H1 (cell line): Measurements from ENCODE around the gene C11orf65. TPM values are rescaled to one million over a fixed set of nuclear protein-coding genes. Genes with fewer than 3 reads are reported as not detected.
"Not testable (repeated sequence)": the region's sequence is repeated elsewhere in the genome, so short reads cannot be mapped to it uniquely, and the experiment has no call there.

Source experiments
- CTCF ChIA-PET: fragments of 300-600 bp; sonication (Branson Sonifier 250); formaldehyde crosslinking; loops from one replicate; lab custom pipeline; 2021; ENCODE audit not compliant: partially characterized antibody; lab: Charles Lee
- POLR2A ChIA-PET: fragments of 300-600 bp; sonication (Branson Sonifier 250); formaldehyde crosslinking; loops from one replicate; lab custom pipeline; 2021; ENCODE audit warnings: inconsistent platforms; ENCODE audit not compliant: partially characterized antibody; lab: Charles Lee
- DNase-seq, 2 experiments: peaks; one replicate each; pipeline versions ENCODE4 v3.0.0 to v3.0.0-alpha.2; 2010 to 2022; ENCODE audit warnings: low spot score in 2 of 2, low read depth in 1 of 2, mixed read lengths in 1 of 2
- FAIRE-seq: peaks from 2 replicates; lab custom pipeline; 2011; peaks lifted over from hg19 to GRCh38; lab: Jason Lieb, UNC
- H2AFZ ChIP-seq: 2 replicates; pipeline ENCODE4 v1.8.1; 2012; ENCODE audit warnings: low read length, inconsistent platforms
- H2AK5ac ChIP-seq: 2 replicates; pipeline ENCODE4 v1.6.1; 2013; ENCODE audit warnings: low read depth, low read length
- H2BK120ac ChIP-seq: replicated peaks from 2 replicates; pipeline ENCODE3; 2013; ENCODE audit warnings: low read depth, low read length, inconsistent platforms
- H2BK12ac ChIP-seq: 2 replicates; pipeline ENCODE4 v1.6.1; 2013; ENCODE audit warnings: low read depth, low read length
- H2BK15ac ChIP-seq: 2 replicates; pipeline ENCODE4 v1.6.1; 2013; ENCODE audit warnings: low read length
- H2BK20ac ChIP-seq: 2 replicates; pipeline ENCODE4 v1.6.1; 2013; ENCODE audit warnings: low read length
- H2BK5ac ChIP-seq: 2 replicates; pipeline ENCODE4 v1.6.1; 2013; ENCODE audit warnings: low read depth, low read length
- H3K14ac ChIP-seq: 2 replicates; pipeline ENCODE4 v1.6.1; 2013; ENCODE audit warnings: inconsistent platforms; ENCODE audit not compliant: insufficient read length
- H3K18ac ChIP-seq: 2 replicates; pipeline ENCODE4 v1.6.1; 2013; ENCODE audit warnings: low read length; ENCODE audit errors: extremely low read depth
- H3K23ac ChIP-seq: 2 replicates; pipeline ENCODE4 v1.6.1; 2013; ENCODE audit warnings: inconsistent platforms; ENCODE audit not compliant: insufficient read length
- H3K23me2 ChIP-seq: 2 replicates; pipeline ENCODE4 v1.6.1; 2013; ENCODE audit warnings: low read depth, low read length
- H3K27ac ChIP-seq: 2 replicates; pipeline ENCODE4 v1.6.1; 2011; ENCODE audit warnings: low read depth, low read length, inconsistent platforms
- H3K27me3 ChIP-seq, 4 experiments: replicated peaks in 1 of 4; 1 replicate in 1 of 4; 2 replicates in 3 of 4; pipeline versions ENCODE4 v1.6.1 to v1.8.1; 2011 to 2013; ENCODE audit warnings: low read length in 3 of 4, mild to moderate bottlenecking in 3 of 4, inconsistent platforms in 2 of 4, mixed read lengths in 2 of 4, moderate library complexity in 1 of 4; ENCODE audit not compliant: control insufficient read depth in 3 of 4, insufficient read depth in 3 of 4; ENCODE audit errors: extremely low read depth in 1 of 4
- H3K36me3 ChIP-seq, 4 experiments: 2 replicates each; pipeline versions ENCODE4 v1.6.1 to v1.8.1; 2011 to 2013; ENCODE audit warnings: mild to moderate bottlenecking in 4 of 4, low read length in 3 of 4, moderate library complexity in 2 of 4, control low read depth in 1 of 4, inconsistent platforms in 1 of 4; ENCODE audit not compliant: insufficient read depth in 4 of 4, control insufficient read depth in 2 of 4
- H3K4ac ChIP-seq: replicated peaks from 2 replicates; pipeline ENCODE3; 2013; ENCODE audit warnings: low read length, low read depth, mixed read lengths, inconsistent platforms; ENCODE audit not compliant: insufficient read length
- H3K4me1 ChIP-seq, 4 experiments: replicated peaks in 1 of 4; 1 replicate in 1 of 4; 2 replicates in 3 of 4; pipeline versions ENCODE4 v1.6.1 to v1.8.1; 2011 to 2013; ENCODE audit warnings: low read length in 3 of 4, inconsistent platforms in 2 of 4, mixed read lengths in 1 of 4; ENCODE audit not compliant: insufficient read depth in 4 of 4, control insufficient read depth in 3 of 4
- H3K4me2 ChIP-seq, 2 experiments: 2 replicates each; pipeline versions ENCODE4 v1.6.1 to v1.8.1; 2011 to 2013; ENCODE audit warnings: low read depth in 2 of 2, low read length in 2 of 2, control low read depth in 1 of 2, inconsistent platforms in 1 of 2, mild to moderate bottlenecking in 1 of 2; ENCODE audit not compliant: insufficient read depth in 1 of 2
- H3K4me3 ChIP-seq, 4 experiments: fragments of 200-600, 300-600 bp in 1 of 4; sonication (generic), shearing (Covaris generic), sonication (Bioruptor Twin) in 1 of 4; 2 replicates each; pipeline versions ENCODE4 v1.5.1 to v1.8.1; 2011 to 2016; ENCODE audit warnings: low read length in 4 of 4, low read depth in 3 of 4, control low read depth in 2 of 4, inconsistent platforms in 2 of 4, mild to moderate bottlenecking in 2 of 4, mixed read lengths in 1 of 4, moderate library complexity in 1 of 4; ENCODE audit not compliant: insufficient read depth in 2 of 4; ENCODE audit errors: extremely low read depth in 1 of 4
- H3K56ac ChIP-seq: replicated peaks from 2 replicates; pipeline ENCODE3; 2013; ENCODE audit warnings: low read depth, mild to moderate bottlenecking, mixed read lengths, low read length, inconsistent platforms; ENCODE audit not compliant: insufficient read length
- H3K79me1 ChIP-seq: 2 replicates; pipeline ENCODE4 v1.6.1; 2013; ENCODE audit warnings: low read depth, low read length, control low read depth
- H3K79me2 ChIP-seq, 2 experiments: 2 replicates each; pipeline versions ENCODE4 v1.6.1 to v1.8.1; 2012 to 2013; ENCODE audit warnings: low read length in 2 of 2, mild to moderate bottlenecking in 2 of 2, inconsistent platforms in 1 of 2; ENCODE audit not compliant: insufficient read depth in 2 of 2, control insufficient read depth in 1 of 2
- H3K9ac ChIP-seq, 4 experiments: replicated peaks in 1 of 4; 1 replicate in 1 of 4; 2 replicates in 3 of 4; pipeline versions ENCODE4 v1.6.1 to v1.8.1; 2011 to 2013; ENCODE audit warnings: low read depth in 3 of 4, low read length in 3 of 4, control low read depth in 2 of 4, mild to moderate bottlenecking in 2 of 4, moderate library complexity in 2 of 4, inconsistent platforms in 1 of 4; ENCODE audit errors: extremely low read depth in 1 of 4
- H3K9me3 ChIP-seq, 2 experiments: 2 replicates each; pipeline versions ENCODE4 v1.6.1 to v1.8.1; 2012 to 2013; ENCODE audit warnings: mild to moderate bottlenecking in 2 of 2, moderate library complexity in 2 of 2, control low read depth in 1 of 2, inconsistent platforms in 1 of 2, low read depth in 1 of 2, low read length in 1 of 2, mixed read lengths in 1 of 2; ENCODE audit not compliant: insufficient read depth in 2 of 2
- H4K20me1 ChIP-seq, 2 experiments: replicated peaks in 1 of 2; 2 replicates each; pipeline versions ENCODE3 to v1.8.1; 2011 to 2013; ENCODE audit warnings: inconsistent platforms in 2 of 2, low read length in 2 of 2, mild to moderate bottlenecking in 1 of 2; ENCODE audit not compliant: insufficient read depth in 2 of 2, control insufficient read depth in 1 of 2
- H4K5ac ChIP-seq: 2 replicates; pipeline ENCODE4 v1.6.1; 2013; ENCODE audit warnings: low read length, low read depth, mixed read lengths, inconsistent platforms; ENCODE audit not compliant: insufficient read length
- H4K8ac ChIP-seq: 2 replicates; pipeline ENCODE4 v1.8.0; 2013; ENCODE audit warnings: mild to moderate bottlenecking, moderate library complexity, low read length, inconsistent platforms; ENCODE audit not compliant: insufficient read depth; ENCODE audit errors: extremely low read depth
- H4K91ac ChIP-seq: replicated peaks from 2 replicates; pipeline ENCODE3; 2013; ENCODE audit warnings: low read length, mixed read lengths, inconsistent platforms; ENCODE audit not compliant: insufficient read length
- BACH1 ChIP-seq: IDR thresholded peaks from 2 replicates; pipeline ENCODE4 v1.6.1; 2012; ENCODE audit warnings: low read length, improper control_type of control experiment
- GABPA ChIP-seq: IDR thresholded peaks from 2 replicates; pipeline ENCODE4 v1.6.1; 2011; ENCODE audit warnings: mild to moderate bottlenecking, low read length, moderate library complexity, borderline replicate concordance; ENCODE audit not compliant: insufficient read depth
- HDAC6 ChIP-seq: IDR thresholded peaks from one replicate; pipeline ENCODE4 v1.7.1; 2012; ENCODE audit warnings: low read depth, mild to moderate bottlenecking, inconsistent platforms, low read length, moderate library complexity
- KDM5A ChIP-seq: fragments of 200-600 bp; IDR thresholded peaks from 2 replicates; pipeline ENCODE4 v1.7.1; 2012; ENCODE audit warnings: mild to moderate bottlenecking, low read length, inconsistent platforms, mixed read lengths
- NANOG ChIP-seq: IDR thresholded peaks from 2 replicates; pipeline ENCODE4 v1.6.1; 2011; ENCODE audit warnings: low read length, low read depth, mild to moderate bottlenecking, inconsistent platforms; ENCODE audit not compliant: insufficient read depth, poor library complexity, severe bottlenecking
- POU5F1 ChIP-seq: IDR thresholded peaks from 2 replicates; pipeline ENCODE4 v1.6.1; 2011; ENCODE audit warnings: low read depth, mild to moderate bottlenecking, low read length, moderate library complexity
- TAF1 ChIP-seq: IDR thresholded peaks from 2 replicates; pipeline ENCODE4 v1.6.1; 2011; ENCODE audit warnings: mild to moderate bottlenecking, low read depth, low read length
- WGBS, 2 experiments: shearing (Covaris generic) in 1 of 2; methylation state at CpG; one replicate each; pipeline versions ENCODE4 v1.1.6 to v1.1.7; 2013 to 2015; ENCODE audit warnings: low lambda C conversion rate in 2 of 2, mixed read lengths in 2 of 2, inconsistent platforms in 1 of 2, low coverage in 1 of 2, missing lambda C conversion rate in 1 of 2; ENCODE audit not compliant: insufficient replicate concordance in 2 of 2, insufficient coverage in 1 of 2, insufficient read length in 1 of 2; ENCODE audit errors: extremely low coverage in 1 of 2, missing lambda C conversion rate in 1 of 2; 5-methylcytosine and 5-hydroxymethylcytosine counted together
- polyA plus RNA-seq, 7 experiments: library from polyadenylated mRNA; depleted of rRNA in 3 of 7; stranded (reverse) in 5 of 7; unstranded in 2 of 7; fragments of >200 nt in 5 of 7; fragments of 200-250 nt in 2 of 7; gene quantifications; 1 replicate in 5 of 7; 2 replicates in 1 of 7; 4 replicates in 1 of 7; pipeline versions ENCODE4 v1.2.1 to v1.2.3, GENCODE V29; 2011 to 2013; ENCODE audit warnings: missing spikeins in 2 of 7, mixed read lengths in 2 of 7
- total RNA-seq: library from RNA; stranded (reverse); fragmentation: NEBNext Ultra II Directional; extraction: Animal tissue kit (Norgen Biotek cat#: 25700); gene quantifications from 2 replicates; pipeline ENCODE4 v1.2.1, GENCODE V29; 2021
- TF ChIP-seq, protein P1 (sequence below): IDR thresholded peaks from 2 replicates; pipeline ENCODE4 v1.6.1; 2011; ENCODE audit warnings: low read depth, mild to moderate bottlenecking, low read length; ENCODE audit not compliant: insufficient read depth

Gene C11orf65
- total and polyA plus RNA-seq, 2 of the 8 experiments (the other 6 are each of a cell fraction or from before 2014, with no cell fraction given) = 0.14 to 0.22 TPM

DNA sequence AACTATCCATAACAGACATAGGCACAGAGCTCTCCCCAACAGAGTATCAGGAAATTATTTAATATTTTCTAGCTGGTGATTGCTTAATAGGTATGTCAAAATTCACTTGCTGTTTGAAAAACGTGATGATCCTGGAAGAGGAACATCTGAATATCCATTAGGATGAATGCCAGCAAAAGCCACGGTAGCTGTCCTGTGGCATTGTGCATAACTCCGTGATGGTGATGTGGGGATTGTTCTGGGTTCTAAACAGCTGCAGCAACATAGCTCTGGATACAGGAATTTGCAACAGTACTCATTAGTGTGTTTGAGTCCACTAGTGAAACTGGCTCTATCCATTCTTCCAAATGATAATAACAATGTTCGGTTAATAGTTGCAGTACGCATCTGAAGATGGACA, 78.8 kb downstream of the C11orf65 start (continued):
- no peak for TF ChIP-seq GABPA
- no peak for TF ChIP-seq TAF1
- TF ChIP-seq, protein P1, sequence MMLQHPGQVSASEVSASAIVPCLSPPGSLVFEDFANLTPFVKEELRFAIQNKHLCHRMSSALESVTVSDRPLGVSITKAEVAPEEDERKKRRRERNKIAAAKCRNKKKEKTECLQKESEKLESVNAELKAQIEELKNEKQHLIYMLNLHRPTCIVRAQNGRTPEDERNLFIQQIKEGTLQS = no peak
- no peak for TF ChIP-seq BACH1
- TF ChIP-seq KDM5A = no peak
- no peak for TF ChIP-seq NANOG
- no peak for TF ChIP-seq POU5F1
- TF ChIP-seq HDAC6 = no peak
- TF ChIP-seq, all 59 proteins: peak for 0

DNA sequence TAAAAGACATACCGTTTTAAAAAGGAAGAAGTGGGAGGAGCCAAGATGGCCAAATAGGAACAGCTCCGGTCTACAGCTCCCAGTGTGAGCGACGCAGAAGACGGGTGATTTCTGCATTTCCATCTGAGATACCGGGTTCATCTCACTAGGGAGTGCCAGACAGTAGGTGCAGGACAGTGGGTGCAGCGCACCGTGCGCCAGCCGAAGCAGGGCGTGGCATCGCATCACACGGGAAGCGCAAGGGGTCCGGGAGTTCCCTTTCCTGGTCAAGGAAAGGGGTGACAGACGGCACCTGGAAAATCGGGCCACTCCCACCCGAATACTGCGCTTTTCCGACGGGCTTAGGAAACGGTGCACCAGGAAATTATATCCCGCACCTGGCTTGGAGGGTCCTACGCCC, 93.8 kb downstream of the C11orf65 start:
- H3K4me2 ChIP-seq, H3K79me2 ChIP-seq, H3K56ac ChIP-seq, H3K23me2 ChIP-seq, H3K9me3 ChIP-seq, H3K14ac ChIP-seq, H3K4me3 ChIP-seq, H3K4me1 ChIP-seq, H4K8ac ChIP-seq, H3K9ac ChIP-seq, H2BK5ac ChIP-seq, H2AFZ ChIP-seq, H2AK5ac ChIP-seq, H2BK15ac ChIP-seq, H2BK20ac ChIP-seq, H3K18ac ChIP-seq, H2BK12ac ChIP-seq, FAIRE-seq, H4K20me1 ChIP-seq, DNase-seq, H3K27me3 ChIP-seq, H2BK120ac ChIP-seq, H3K23ac ChIP-seq, H3K36me3 ChIP-seq, H3K27ac ChIP-seq, POLR2A ChIA-PET, H4K91ac ChIP-seq, H3K4ac ChIP-seq, H3K79me1 ChIP-seq, H4K5ac ChIP-seq: not testable (repeated sequence)
- WGBS, 2 experiments = 93% methylated on average over 24 of the region's 24 CpGs; no CpG with 5 or more reads in 1 of the 2 experiments
- CTCF ChIA-PET = interaction anchor here (1.2 kb wide), 1 partner anchor 275 kb away, joined by 3 read pairs; no protein-coding TSS in a partner anchor
